AG09319 (cell line): Measurements from ENCODE around the gene SRSF8.
A peak's percentile ranks its signal among the peaks of the same experiment; 100 is the strongest.

Experiments used
- DNase-seq: peaks from one replicate; pipeline ENCODE4 v3.0.0-alpha.2; 2010; ENCODE audit warnings: low read depth; ENCODE audit errors: extremely low read depth
- TF ChIP-seq, protein P1 (sequence below): IDR thresholded peaks from 2 replicates; pipeline ENCODE4 v1.5.1; 2011; ENCODE audit warnings: low read depth, mild to moderate bottlenecking, inconsistent platforms, low read length, moderate library complexity

Gene SRSF8

DNA sequence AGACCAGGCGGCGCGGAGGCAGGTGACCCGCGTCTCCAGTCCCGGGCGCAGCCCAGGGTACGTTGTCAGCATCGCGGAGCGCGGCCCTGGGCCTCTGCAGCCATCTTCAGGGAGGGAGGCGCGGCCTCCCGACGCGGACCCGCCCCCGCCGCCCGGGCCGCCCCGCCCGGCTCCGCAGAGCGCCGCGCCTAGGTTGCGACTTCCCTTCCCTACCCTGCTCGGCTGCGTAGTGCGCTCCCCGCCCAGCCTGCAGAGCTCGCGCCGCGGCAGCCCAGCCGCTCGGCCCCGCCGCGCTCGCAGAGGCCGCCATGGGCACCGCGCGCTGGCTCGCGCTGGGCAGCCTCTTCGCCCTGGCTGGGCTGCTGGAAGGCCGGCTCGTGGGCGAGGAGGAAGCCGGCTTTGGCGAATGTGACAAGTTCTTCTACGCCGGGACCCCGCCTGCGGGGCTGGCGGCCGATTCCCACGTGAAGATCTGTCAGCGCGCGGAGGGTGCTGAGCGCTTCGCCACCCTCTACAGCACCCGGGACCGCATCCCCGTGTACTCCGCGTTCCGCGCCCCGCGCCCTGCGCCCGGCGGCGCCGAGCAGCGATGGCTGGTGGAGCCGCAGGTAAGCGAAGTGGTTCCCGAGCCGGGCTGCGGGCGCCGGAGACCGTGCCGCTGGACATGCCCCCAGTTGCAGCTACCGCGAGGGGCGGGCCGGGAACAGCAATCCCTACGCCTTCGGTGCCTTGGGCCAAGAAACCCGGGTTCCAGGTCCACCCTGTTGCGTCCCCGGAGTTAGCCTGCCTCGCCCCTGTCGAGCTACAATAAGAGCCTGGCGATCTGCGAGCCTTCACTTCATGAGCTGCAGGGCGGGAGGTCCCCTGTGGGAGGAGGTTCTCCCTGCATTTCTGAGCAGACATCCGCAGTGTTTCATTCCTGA lies 23.2 kb downstream of the SRSF8 start, which contains the start of gene ENDOD1:
Gene ENDOD1, plus strand, starts transcription at position 227 of the 923 bp plus-strand sequence. Its CDS starts 82 bp downstream, at position 309.
- TF ChIP-seq, protein P1, sequence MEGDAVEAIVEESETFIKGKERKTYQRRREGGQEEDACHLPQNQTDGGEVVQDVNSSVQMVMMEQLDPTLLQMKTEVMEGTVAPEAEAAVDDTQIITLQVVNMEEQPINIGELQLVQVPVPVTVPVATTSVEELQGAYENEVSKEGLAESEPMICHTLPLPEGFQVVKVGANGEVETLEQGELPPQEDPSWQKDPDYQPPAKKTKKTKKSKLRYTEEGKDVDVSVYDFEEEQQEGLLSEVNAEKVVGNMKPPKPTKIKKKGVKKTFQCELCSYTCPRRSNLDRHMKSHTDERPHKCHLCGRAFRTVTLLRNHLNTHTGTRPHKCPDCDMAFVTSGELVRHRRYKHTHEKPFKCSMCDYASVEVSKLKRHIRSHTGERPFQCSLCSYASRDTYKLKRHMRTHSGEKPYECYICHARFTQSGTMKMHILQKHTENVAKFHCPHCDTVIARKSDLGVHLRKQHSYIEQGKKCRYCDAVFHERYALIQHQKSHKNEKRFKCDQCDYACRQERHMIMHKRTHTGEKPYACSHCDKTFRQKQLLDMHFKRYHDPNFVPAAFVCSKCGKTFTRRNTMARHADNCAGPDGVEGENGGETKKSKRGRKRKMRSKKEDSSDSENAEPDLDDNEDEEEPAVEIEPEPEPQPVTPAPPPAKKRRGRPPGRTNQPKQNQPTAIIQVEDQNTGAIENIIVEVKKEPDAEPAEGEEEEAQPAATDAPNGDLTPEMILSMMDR = peak; percentile 11
- DNase-seq = no peak

DNA sequence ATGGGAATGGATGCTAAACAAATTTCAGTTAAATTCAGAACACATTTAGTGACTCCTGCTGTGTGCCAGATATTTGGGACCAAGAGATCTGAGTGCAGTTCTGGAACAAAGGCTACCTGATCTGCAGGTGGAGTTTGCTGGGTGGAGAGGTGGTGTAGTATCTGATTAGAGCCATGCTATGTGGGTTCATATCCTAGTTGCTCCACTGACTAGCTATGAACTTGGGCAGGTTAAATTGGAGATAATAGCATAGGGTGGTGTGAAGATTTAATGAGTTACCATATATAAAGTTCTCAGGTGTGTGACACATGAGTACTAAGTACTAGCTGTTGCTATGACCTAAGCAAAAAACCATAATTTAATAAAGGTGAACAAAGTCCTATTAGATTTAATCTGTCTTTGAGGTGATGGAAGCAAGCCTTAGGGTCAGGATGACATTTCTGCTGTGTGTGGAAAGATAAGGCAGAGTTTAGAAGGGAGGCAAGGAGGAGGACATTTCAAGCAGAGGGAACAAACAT lies 25.0 kb downstream of the SRSF8 start:
- TF ChIP-seq, protein P1 = no peak
- DNase-seq = no peak

DNA sequence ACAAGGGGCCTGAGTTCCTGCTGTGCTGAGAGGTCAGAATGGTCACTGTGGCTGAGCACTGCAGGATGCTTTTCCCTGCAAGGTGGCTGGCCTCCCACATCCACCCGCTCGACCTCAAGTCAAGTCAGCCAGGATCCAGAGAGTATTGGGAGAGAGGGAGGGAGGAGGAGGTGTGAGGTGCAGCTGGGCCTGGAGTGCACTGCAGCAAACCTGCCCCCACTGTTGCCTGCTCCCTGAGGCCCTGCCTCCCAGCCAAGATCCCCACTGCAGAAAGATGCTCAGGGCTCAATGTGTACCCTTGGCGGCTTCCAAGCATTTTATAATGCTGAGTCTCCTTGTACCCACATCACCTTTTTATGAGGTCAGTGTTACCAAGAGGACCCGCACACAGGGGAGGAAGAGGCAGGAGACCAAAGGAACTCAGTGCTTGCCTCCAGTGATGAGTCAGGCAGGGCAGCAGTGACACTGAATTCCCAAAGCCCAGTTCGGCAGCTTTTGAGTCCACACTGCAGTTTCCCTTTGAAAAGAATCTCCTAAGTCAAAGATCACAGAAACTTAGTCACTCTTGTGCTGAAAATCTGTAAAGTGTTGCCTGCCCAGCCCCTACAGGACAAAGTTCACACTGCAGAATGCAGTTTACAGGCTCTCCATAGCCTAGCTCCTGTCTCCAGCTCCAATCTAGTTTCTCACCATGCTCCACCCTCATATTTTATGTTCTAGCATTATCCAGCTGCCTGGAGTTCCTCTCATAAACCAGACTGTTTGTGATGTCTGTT lies 26.0 kb downstream of the SRSF8 start:
- TF ChIP-seq, protein P1 = peak; percentile 50

DNA sequence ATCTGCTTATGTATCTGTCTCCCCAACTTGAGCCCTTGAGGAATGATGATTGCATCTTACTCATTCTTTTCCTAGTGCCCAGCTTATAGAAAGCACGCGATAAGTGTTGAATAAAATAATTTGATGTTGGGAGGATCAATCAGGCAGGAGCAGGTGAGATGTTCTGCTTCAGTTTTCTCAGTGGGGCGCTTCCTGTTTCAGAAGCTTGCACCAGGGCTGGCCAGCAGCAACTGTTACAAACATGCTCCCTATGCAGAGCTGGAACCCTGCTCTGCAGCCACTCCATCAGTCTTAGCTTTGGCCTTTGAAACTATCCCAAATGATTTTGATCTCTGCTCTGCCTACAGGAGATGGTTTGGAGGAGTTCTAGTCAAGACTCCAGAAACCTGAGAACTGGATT lies 26.8 kb downstream of the SRSF8 start:
- TF ChIP-seq, protein P1 = no peak
- DNase-seq = no peak

More for the DNA sequence above, 26.0 kb downstream of the SRSF8 start:
- DNase-seq = no peak

DNA sequence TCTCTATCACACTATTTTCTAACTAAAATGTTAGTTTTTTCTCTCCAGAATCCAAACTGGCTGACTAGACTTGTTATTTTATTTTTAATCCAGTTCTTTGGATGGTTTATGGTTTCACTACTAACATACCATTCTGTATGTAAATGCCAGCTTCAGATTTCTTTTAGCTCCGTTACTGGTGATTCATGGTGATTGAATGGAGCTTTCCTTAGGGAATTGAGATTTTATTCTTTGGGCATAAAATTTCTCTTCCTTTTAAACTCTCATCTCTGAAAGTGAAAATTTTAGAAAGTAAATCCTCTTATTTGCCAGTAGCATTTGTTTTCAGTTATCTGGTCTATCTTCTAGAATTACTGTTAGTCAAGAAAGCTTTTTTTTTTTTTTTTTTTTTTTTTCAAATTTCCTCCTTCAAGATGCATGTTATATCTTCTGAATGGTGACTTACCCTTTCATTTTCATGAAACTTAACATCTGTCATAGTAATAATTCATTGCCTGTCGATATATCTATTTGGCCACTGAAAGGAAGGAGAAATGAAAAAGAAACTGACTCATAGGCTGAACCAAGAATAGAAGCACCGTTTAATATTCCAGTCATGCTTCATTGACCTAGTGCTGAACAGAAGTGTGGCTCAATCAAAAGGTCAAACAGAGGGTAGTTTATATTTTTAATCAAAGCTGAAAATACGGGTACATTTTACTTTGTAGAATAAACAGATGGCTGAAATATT lies 29.3 kb downstream of the SRSF8 start:
- TF ChIP-seq, protein P1 = no peak
- peak; percentile 49 for DNase-seq

DNA sequence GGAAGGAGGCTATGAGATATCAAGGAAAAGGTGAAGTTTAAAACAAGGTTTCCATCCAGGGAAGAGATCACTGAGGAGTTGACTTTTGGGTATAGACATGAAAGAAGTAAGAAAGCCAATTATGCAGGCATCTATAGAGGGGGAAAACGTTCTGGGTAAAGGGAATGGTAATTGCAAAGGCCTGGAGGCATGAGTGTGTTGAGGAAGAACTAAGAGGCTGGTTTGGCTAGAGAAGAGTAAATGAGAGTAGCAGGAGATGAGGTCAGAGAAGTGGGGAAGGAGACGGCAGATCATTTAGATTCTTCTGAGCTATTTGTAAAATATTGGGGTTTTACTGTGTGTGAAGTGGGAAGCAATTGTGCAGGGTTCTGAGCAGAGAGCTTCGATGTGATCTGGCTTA lies 30.5 kb downstream of the SRSF8 start:
- no peak for DNase-seq
- TF ChIP-seq, protein P1 = no peak
